Hematopoietic multipotent progenitor cell treated with erythropoietin and hydrocortisone succinate and interleukin-3 and kit ligand, for 6 days (in vitro differentiated cells): ENCODE measurements around the gene ST6GALNAC6.
"Not testable (repeated sequence)": the region's sequence is repeated elsewhere in the genome, so short reads cannot be mapped to it uniquely, and the experiment has no call there.

ENCODE experiments used
- DNase-seq: peaks from one replicate; pipeline ENCODE4 v3.0.0-alpha.2; 2015

ST6GALNAC6 gene

DNA sequence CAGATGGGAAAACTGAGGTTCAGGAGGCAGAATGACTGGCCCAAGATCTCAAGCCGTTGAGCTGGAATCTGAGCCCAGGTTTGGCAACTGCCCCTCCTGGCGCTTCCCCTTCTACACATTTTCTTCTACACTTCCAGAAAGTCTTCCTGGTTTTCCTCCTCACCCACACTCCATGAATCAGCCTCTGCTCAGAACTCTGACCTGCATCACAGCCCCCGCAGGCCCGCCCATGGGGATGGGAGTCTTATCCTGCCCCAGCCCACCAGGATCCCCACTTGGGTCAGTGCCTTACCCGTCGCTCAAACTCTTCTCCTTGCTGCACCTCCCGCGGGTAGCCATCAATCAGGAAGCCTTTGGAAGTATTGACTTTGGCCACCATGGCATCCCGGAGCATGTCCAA is 27.9 kb downstream of the ST6GALNAC6 start:
- no peak for DNase-seq

DNA sequence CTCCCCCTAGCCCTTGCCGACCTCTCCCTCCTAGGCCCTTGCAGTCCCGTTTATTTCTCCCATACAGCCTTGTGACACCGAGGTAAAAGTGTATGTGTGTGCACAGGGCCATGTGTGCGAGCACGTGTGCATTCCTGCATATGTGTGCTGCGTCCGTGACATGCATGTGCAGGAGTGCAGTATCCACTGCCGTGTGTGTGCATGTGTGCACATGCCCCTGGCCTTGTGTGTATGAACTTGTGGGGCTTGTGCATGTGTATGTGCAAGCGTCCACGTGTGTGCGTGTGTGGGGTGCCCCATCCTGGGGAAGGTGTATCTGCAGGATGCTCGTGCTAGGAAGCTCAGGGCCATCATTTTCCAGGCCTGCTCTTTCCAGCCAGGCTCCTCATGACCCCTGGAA is 28.5 kb downstream of the ST6GALNAC6 start:
- DNase-seq = no peak

DNA sequence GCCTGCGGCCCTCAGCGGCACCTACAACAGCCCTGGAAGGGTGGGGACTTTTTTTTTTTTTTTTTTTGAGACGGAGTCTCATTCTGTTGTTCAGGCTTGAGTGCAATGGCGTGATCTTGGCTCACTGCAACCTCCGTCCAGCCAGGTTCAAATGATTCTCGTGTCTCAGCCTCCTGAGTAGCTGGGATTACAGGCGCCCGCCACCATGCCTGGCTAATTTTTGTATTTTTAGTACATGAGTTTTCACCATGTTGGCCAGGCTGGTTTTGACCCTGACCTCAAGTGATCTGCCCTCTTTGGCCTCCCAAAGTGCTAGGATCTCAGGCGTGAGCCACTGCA is 29.3 kb downstream of the ST6GALNAC6 start:
- DNase-seq = not testable (repeated sequence)

DNA sequence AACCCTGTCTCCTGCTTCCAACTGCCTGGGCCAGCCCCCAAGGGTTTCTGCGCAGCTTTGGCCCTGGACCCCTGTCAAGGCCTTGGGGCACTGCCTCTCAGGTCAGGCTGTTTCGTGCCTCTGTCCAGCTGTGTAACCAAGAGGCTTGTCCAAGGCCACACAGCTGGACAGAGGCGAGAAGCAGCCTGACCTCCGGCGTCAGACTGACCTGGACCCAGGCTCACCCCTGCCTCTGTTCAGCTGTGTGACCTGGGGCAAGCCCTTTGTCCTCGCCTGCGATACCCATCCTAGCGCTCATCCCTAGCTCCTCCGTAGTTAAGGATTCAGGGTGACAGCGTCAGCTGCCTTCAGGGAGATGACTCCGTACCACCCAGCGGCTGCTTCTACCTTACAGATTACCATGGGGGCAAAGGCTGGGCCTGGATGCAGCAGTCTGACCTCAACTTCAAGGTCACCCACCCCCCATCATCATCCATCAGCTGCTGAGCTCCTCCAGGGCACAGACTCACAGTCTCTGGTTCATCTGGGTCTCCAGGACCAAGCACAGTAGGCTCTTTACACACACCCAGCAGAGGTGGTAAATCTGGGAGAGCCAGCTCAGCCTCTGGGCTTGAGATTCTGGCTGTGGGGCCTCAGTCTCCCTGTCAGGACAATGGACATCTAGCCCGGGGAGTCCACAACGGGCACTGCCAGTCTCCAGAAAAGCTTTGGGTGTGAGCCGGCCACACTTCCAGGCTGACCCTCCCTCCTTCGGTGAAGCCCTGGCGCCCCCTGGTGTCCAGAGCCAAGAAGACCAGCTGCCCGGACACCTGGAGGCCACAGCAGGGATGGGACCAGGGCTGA is 29.9 kb downstream of the ST6GALNAC6 start:
- peak; percentile 91 for DNase-seq

DNA sequence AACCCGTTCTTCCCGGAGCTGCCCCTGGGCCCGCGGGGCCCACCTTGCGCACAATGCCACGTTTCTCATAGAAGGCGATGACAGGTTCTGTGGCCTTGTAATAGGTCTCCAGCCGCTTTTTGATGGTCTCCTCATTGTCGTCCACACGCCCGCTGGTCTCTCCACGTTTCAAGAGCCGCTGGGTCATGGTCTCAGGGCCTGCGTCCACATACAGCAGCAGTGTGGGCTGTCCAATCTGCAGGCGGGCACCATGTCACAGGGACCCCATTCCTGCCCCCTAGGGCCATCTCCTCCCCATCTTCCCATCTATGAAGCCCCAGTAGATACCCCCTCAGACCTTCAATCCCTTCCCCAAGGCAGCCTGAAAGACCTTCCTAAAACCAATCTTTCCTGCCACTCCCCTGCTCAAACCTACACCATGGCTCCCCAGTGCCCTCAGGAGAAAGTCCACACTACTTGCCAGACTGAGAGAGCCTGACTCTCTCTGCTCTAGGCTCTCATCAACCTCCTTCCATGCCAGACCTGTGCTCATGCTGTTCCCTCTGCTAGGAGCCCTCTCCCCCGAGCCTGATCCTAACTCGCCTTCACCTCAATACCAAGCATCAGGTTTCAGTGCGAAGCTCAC is 31.0 kb downstream of the ST6GALNAC6 start:
- no peak for DNase-seq

DNA sequence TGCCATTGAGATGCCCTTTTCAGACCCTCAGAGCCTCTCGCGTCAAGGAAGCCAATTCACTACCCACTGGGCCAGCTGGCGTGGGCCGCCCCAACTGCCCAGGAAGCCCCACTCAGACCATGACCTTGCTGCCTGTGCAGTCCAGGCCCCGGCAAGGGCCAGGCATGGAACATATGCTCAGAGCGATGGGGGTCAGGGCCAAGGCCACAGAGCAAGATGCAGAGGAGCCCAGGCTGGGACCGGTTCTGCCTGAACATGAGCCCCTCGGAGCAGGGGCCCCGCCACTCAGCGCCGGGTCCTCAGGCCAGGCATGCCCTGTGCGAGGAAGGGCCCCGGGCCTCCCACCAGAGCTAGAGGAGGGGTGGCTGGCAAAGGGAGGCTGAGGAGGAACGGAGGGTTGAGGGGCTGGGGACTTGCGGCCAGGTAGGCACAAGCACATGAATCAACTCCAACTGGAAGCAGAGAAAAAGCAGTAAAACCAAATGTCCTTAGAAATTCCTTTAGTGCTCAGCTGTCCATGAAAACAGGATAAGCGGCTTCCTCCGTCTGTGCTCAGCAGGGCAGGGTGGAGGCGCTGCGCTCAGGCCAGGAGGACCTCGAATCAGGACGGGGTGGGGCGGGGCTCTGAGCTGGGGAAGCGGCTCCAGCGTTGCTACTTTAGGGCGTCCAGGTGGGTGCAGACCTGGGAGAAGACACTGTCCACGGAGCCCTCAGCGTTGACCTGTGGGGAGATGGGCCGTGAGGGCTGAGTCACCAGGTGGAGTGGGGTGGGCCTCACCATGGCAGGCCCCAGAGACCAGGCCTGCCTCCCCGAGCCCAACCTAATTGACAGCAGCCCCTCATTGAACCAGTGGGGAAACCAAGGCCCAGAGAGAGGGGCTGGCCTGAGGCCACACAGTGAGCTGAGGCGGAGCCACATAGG is 31.8 kb downstream of the ST6GALNAC6 start:
- DNase-seq = no peak

DNA sequence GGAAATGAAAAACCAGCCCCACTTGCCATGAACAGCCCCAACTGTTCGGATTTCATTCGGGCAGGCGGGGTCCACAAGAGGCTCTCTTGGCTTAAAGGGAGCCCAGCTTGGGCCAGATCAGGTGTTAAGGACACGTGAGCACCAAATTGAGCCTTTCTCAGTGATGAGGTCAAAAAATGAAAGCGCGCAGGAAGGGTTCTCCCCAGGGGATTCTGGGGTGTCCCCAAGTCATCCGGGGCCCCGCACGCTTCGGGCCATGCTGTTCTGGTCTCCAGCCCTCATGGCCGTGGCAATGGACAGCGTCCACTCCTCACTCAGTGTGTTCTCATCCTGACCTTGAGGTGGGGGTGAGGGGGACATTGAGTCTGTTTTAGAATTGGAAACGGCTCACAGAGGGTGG is 32.9 kb downstream of the ST6GALNAC6 start:
- no peak for DNase-seq

DNA sequence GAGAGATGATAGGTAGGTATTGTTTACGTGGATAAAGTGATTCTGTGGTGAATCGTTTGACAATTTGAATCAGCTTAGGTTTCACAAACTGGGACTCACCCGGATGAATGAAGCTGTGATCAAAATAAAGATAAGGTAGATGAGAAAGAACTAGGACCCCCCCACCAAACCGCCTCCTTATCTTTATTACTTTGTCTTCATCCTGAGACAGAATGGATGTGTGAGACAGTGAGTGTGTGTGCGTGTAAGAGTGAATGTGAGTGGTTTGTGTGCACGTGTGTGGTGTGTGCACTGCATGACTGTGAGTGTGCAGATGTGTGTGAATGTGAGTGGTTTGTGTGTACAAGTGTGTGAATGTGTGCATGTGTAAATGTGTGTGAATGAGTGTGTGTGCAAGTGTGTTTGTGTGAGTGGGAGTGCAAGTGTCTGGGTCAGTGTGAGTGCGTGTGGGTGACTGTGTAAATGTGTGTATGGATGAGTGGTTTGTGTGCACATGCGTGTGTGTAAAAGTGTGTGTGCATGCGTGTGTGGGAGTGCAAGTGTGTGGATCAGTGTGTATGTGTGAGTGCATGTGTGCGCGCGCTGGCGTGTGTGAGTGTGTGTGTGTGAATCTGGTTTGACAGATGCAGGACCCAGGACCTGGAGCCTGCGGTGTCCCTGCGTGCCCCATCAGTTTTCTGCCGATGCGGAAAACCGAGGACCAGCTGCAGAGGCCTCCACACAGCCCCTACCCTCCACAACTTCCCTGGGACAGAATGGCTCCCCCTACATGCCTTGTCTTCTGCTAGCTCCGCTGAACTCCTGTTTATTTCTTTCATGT is 33.5 kb downstream of the ST6GALNAC6 start:
- peak; percentile 71 for DNase-seq

DNA sequence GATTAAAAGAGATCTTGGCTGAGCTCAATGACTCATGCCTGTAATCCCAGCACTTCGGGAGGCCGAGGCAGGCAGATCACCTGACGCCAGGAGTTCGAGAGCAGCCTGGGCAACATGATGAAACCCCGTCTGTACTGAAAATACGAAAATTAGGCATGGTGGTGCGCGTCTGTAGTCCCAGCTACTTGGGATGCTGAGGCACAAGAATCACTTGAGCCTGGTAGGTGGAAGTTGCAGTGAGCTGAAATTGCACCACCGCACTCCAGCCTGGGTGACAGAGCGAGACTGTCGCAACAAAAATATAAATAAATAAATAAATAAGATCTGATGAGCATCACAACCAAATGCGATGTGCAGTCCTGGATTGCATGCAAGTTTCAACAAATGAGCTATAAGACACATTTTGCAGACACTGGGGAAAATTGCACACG is 36.2 kb downstream of the ST6GALNAC6 start:
- DNase-seq = no peak

DNA sequence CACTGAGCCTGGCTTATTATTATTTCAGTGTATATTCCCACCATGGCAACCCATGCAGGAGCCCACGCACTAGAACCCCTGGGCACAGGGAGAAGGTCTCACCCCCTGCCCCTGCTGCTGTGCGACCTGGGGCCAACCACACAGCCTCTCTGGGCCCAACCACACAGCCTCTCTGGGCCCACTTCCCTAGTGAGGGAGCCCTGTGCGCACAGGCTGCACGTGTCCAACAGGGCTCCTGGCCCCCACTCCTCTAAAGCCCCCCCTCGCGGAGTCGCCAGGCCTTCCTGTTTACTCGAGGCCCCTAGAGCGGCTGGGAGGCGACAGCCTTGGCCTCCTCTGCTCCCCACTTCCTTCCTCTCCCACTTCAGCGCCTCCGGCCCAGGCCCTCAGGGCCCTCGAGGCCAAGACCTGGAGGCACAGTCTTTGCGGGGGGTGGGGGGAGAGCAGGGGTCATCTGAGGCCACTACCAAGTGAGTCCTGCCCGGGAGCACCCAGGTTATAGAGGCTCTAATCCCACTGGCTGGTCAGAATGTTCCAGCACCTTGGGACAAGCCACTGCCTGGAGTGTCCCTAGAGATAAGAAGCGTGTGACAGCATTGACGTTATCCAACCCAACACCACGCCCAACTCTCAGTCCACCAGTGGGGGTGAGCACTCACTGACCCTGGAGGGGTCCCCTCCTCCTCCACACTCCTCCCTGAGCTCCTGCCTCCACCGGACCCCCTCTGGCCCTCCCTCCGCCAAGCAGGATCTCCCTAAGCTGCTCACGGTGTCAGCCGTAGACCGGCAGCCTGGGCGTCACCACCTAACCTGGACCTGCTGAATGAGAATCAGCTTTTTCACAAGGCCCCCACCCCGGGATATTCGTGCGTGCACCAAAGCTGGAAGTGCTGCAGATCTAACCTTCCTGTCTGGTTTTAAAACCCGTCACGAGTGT is 37.1 kb downstream of the ST6GALNAC6 start:
- peak; percentile 84 for DNase-seq

DNA sequence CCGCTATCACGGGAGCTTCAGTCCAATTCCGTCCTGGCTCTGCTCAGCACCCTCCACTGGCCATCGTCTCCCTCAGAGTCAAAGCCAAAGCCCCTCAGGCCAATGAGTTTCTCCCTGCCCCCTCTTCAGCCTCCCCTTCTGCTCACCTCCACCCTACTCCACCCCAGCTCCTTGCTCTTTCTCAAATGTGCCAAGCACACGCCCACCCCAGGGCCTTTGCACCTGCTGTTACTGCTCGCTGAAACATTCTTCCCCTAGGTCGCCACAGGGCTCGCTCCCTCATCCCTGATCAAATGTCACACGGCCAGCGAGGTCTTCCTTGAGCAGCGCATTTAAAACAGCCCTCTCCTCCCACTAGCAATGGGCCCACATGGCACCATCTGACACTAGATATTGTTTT is 38.6 kb downstream of the ST6GALNAC6 start:
- DNase-seq = no peak

DNA sequence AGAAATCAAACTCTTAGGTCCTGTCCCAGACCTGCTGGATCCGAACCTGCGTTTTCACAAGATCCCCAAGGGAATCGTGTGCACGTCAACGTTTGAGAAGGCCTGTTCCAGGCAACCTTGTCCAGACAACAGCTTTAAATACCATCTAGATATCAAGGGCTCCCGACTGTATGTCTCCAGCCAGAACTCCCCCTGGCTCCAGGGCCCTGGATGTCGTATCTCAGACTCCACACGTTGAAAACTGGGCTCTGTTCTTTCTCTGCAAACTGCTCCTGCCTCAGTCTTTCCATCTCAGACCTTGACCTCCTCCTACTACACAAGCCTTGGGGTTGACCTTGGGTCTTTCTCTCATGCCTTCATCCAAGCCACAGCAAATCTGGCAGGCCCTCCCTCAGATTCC is 39.1 kb downstream of the ST6GALNAC6 start:
- DNase-seq = no peak

DNA sequence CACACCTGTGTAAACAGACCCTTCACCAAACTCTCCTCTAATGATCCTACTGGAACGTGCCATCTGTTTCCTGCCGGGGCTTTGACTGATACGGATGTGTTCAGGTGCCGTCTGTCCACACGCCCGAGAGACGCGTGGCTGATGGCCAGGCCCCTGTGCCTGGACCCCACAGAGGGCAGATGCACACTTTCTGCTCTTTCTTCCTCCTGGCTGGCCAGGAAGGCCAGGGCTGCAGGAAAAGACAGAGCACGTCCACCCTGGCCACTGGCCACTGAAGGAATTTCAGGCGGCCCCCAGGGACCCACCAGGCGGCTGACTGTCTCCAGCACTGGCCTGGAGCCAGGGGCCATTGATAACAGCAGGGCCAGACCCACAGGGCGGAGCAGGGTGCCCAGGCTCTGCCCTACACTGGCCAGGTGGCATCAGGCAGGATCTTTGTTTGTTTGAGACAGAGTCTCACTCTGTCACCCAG is 41.3 kb downstream of the ST6GALNAC6 start:
- DNase-seq = peak; percentile 85

DNA sequence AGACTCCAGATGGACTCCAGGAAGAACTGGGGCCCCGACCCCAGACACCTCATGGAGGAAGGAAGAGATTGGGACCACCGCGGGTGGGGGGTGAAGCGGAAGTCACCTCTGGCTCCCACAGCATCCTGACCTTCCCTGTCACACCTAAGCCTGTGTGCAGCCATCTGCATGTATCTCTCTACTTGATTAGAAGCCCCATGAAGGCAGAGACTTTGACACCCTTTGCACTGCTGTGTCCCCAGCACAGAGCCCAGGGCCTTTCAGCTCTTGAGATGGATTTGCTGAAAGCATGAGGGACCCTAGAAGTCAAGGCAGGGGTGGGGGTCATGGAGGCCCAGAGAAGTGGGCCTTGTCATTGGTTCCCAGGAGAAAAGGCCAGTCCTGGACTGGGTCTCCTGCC is 42.1 kb downstream of the ST6GALNAC6 start:
- no peak for DNase-seq

DNA sequence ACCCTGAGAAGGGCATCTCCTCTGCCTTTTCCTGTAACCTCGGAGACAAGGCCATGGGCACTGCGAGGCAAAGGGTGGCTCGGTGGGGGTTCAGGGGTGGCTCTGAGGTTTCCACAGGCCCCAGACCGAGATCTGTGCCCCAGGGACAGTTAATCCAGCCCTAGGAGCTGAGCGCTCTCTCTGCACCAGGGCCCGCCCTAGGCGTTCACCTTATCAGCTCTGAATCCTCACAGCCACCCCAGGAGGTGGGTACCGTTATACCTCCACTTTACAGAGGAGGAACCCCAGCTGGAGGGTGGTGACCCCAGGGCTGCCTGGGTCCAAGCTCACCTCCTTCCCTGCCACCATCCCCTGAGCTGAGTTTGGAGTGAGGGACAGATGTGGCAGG is 42.7 kb downstream of the ST6GALNAC6 start:
- peak; percentile 93 for DNase-seq

DNA sequence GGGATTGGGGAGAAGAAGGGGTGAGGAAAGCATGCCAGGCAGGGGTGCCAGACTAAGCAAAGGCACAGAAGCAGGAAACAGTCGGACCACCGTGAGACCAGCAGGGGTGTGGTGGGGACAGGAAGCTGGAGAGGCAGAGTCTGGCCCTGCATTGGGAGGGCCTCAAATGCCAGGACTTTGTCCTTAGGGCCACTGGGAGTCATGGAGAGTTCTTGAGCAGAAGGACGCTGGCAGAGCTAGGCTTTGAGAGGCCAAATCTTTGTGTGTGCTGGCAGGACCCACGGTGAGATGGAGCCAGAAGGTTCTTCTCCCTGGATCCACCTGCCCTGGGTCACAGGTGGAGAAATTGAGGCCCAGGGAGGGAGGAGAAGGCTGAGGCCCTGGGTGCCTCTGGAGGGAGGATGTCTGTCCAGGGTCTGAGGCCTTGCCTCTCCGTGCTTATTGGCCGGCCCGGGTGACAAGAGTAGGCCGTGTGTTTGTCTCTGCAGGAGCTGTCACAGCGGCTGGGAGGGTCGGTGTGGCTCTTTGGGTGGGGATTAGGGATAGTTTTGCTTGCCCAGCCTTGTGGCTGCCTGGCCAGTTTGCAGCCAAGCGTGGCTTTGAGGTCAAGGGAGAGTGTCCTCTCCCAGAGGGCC is 43.2 kb downstream of the ST6GALNAC6 start:
- DNase-seq = peak; percentile 75

DNA sequence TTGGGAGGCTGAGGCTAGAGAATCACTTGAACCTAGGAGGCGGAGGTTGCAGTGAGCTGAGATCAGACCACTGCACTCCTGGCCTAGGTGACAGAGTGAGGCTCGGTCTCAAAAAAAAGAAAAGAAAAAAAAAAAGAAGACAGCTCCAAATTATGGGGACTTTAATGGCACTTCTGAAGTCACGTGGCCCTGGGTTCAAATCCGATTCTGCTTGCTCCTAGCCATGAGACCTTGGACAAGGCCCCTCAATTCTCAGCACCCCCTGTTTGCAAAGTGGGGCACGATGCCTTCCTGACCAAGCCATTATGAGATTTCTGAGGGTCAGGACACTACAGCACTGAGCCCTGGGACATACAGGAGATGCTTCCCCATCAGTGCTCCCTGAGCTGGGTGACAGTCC is 43.9 kb downstream of the ST6GALNAC6 start:
- no peak for DNase-seq

DNA sequence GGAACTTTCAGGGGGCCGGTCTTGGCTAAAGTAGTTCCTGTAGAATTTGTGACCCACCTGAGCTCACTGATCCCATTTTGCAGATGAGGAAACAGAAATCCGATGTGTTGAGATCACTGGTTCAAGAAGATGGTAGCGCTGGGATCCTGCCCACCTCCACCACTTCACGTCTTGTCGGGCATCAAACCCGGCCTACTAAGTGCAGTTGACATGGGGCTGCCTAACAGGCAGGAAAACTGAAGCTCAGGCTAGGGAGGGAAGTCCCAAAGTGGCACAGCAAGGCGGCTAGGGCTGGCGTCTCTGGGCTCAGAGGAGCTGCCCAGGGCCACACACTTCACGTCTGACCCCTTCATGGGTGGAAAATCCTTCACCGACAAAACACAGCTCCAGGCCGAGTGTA is 44.4 kb downstream of the ST6GALNAC6 start:
- DNase-seq = no peak

DNA sequence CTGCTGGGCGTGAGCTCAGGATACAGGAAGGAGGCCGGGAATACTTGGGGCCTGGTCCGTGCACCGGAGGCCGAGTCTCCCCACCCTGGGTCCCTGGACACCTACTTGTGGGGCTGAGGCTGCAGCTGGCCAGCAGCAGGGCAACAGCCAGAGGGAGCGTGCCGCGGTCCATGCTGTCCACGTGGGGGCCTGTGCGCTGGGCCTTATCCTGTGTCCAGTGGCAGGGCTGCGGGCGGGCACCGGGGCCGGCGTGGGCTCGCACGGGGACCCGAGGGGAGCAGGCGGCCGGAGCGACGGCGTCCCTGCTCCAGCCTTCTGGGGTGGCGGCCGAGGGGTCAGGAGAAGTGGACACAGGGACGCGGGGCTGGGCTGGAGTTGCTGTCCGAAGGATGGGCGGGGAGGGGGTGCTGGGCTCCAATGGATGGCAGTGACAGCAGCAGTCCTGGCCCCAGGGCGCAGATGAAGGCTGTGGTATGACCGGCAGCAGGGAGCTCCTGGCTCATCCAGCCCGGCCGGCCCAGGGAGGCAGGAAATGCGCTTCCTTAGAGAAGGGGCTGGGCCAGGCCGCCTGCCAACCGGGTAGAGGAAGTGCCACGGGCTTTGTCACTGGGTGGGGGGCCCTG is 45.1 kb downstream of the ST6GALNAC6 start, which contains the start of gene ENG:
Gene ENG (minus strand): TSS at position 475 of the 623 bp plus-strand sequence. CDS start 303 bp downstream, at position 172.
- peak; percentile 80 for DNase-seq
